Mucosa of descending colon (tissue), 3 donors: ENCODE results near the gene MALT1. TPM values are rescaled to one million over a fixed set of nuclear protein-coding genes. Genes with fewer than 3 reads are reported as not detected.

Experiments
- ATAC-seq: fragments of 200-7000 bp; cut with Tn5 transposase; one replicate; pipeline ENCODE4 v1.9.1; 2020; ENCODE audit warnings: mild to moderate bottlenecking, moderate library complexity
- DNase-seq, 3 donors: peaks; one replicate each; pipeline ENCODE4 v3.0.0-alpha.2; 2020
- H3K36me3 ChIP-seq: fragments of 200-600 bp; one replicate; pipeline ENCODE4 v1.8.0; 2021; ENCODE audit warnings: low read depth, mild to moderate bottlenecking
- H3K4me1 ChIP-seq: fragments of 200-600 bp; one replicate; pipeline ENCODE4 v1.8.0; 2021; ENCODE audit warnings: low read depth, mild to moderate bottlenecking
- H3K4me3 ChIP-seq: fragments of 200-600 bp; one replicate; pipeline ENCODE4 v1.8.0; 2021; ENCODE audit warnings: mild to moderate bottlenecking
- H3K9me3 ChIP-seq: fragments of 200-600 bp; one replicate; pipeline ENCODE4 v1.8.0; 2021; ENCODE audit warnings: mild to moderate bottlenecking
- intact Hi-C, 2 donors: fragments of 100-400 bp; cut with DNase I in 1 of 2; cut with micrococcal nuclease in 1 of 2; formaldehyde crosslinking; loops; one replicate each; pipeline versions ENCODE4 v1.11.0 to v1.11.1; 2022; cut with DNase I, micrococcal nuclease
- total RNA-seq, 3 donors: library from RNA; stranded (reverse); fragmentation: NEBNext Ultra II Directional in 2 of 3; extraction: Animal tissue kit (Norgen Biotek cat#: 25700) in 2 of 3; gene quantifications; one replicate each; pipeline versions ENCODE4 v1.2.1 to v1.2.4, GENCODE V29; 2021 to 2023
- TF ChIP-seq, protein P1 (sequence below): fragments of 200-600 bp; IDR thresholded peaks from one replicate; pipeline ENCODE4 v1.8.0; 2022; ENCODE audit warnings: antibody characterized with exemption, mild to moderate bottlenecking
- donor health status: DM: no; HTN: no; CAD: no; lungs with moderate emphysema.
- donor health status: DM: no; HTN: no; CAD: no.
- donor health status: DM: no; HTN: yes; CAD: no.

Gene MALT1
- total RNA-seq, 3 donors from 2014 or later = 19.5 to 23.4 (median 23.1) TPM

DNA sequence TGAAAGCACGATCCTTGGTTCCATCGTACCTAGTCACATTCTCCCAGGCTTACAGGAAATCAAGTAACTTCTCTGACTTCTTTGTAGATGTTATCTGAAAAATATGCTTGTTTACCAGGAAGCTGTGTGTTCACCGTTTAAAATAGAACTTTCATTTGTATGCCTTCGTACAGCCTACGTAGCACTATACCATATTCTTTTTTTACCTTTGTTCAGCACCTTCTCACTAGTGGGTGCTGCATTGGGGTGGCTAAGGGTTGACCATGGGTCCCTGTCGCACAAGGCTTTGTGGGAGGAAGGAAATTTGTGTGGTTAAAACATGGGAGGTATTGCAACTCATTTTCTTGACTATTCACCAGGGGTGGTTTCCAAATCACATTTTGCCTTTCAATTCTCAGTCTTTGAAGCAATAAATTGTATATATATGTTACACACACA is 16.6 kb downstream of the MALT1 start:
- ATAC-seq (peak; percentile 81), DNase-seq (no peak)
- Histone ChIP-seq H3K4me3 (no peak overlapping the region), H3K4me1 (no peaks in the 10 kb centered on the region), H3K36me3 (no peaks in the 10 kb centered on the region), H3K9me3 (no peaks in the 10 kb centered on the region)
- intact Hi-C loops = no loop called here
- TF ChIP-seq, protein P1, sequence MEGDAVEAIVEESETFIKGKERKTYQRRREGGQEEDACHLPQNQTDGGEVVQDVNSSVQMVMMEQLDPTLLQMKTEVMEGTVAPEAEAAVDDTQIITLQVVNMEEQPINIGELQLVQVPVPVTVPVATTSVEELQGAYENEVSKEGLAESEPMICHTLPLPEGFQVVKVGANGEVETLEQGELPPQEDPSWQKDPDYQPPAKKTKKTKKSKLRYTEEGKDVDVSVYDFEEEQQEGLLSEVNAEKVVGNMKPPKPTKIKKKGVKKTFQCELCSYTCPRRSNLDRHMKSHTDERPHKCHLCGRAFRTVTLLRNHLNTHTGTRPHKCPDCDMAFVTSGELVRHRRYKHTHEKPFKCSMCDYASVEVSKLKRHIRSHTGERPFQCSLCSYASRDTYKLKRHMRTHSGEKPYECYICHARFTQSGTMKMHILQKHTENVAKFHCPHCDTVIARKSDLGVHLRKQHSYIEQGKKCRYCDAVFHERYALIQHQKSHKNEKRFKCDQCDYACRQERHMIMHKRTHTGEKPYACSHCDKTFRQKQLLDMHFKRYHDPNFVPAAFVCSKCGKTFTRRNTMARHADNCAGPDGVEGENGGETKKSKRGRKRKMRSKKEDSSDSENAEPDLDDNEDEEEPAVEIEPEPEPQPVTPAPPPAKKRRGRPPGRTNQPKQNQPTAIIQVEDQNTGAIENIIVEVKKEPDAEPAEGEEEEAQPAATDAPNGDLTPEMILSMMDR = no peak

DNA sequence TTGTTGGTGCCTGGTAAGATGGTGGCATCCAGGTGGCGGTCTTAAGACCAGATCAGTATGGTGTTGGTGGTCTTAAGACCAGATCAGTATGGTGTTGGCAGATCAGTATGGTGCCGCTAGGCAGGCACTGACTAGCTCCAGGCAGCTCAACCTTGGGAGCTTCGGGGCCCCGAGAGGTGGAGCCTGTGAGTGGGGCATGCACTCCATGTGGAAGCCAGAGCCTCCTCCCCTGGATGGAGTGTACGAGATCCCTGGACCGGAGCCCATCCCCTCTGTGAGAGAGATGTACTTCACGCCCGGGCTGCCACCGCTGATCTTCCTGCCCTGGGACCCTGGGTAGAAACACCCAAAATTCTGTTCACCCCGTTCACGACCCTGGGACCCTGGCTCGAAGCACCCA is 19.0 kb downstream of the MALT1 start:
- TF ChIP-seq, protein P1 = no peak
- intact Hi-C loops = no loop called here
- no peak for ATAC-seq
- Histone ChIP-seq H3K36me3 (no peaks in the 10 kb centered on the region), H3K9me3 (no peaks in the 10 kb centered on the region), H3K4me3 (no peak overlapping the region), H3K4me1 (no peaks in the 10 kb centered on the region)
- DNase-seq = no peak

DNA sequence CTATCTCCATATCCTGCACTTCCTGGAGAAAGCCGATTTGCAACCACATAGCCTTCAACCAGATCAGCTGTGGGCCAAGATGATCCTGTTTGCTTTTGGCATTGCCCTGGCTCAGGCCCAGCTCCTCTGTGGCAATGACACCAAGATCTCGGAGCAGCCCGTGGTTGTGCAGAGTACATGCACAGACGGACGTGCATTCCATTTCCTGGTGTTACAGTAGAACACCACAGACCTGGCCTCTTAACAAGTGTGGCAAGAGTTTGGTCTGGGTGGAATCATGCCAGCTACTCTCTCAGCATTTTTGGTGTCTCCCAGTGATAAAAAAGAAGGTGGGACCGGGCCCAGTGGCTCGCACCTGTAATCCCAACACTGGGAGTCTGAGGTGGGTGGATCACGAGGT is 20.0 kb downstream of the MALT1 start:
- intact Hi-C loops = no loop called here
- no peaks in the 10 kb centered on the region for H3K9me3 ChIP-seq
- H3K36me3 ChIP-seq = no peaks in the 10 kb centered on the region
- H3K4me3 ChIP-seq = no peak overlapping the region
- no peak for ATAC-seq
- TF ChIP-seq, protein P1 = no peak
- DNase-seq = no peak
- no peaks in the 10 kb centered on the region for H3K4me1 ChIP-seq

DNA sequence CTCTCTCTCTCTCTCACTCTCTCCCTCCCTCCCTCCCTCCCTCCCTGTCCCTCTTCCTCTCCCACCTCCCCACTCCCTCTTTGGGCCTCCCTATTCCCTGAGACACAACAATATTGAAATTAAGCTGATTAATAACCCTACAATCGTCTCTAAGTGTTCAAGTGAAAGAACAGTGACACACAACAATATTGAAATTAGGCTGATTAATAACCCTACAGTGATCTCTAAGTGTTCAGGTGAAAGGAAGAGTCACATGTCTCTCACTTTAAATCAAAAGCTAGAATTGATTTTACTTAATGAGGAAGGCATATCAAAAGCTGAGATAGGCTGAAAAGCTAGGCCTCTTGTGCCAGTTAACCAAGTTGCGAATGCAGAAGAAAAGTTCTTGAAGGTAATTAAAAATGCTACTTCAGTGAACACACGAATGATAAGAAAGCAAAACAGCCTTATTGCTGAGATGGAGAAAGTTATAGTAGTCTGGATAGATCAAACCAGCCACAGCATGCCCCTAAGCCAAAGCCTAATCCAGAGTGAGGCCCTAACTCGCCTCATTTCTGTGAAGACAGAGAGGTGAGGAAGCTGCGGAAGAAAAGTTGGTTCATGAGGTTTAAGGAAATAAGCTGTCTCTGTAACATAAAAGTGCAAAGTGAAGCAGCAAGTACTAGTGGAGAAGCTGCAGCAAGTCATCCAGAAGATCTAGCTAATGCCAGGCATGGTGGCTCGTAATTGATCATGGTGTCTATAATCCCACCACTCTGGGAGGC is 21.3 kb downstream of the MALT1 start:
- no peak for DNase-seq
- TF ChIP-seq, protein P1 = no peak
- no peaks in the 10 kb centered on the region for H3K9me3 ChIP-seq
- no peak for ATAC-seq
- no peaks in the 10 kb centered on the region for H3K4me1 ChIP-seq
- H3K4me3 ChIP-seq = no peak overlapping the region
- intact Hi-C loops = no loop called here
- no peaks in the 10 kb centered on the region for H3K36me3 ChIP-seq

DNA sequence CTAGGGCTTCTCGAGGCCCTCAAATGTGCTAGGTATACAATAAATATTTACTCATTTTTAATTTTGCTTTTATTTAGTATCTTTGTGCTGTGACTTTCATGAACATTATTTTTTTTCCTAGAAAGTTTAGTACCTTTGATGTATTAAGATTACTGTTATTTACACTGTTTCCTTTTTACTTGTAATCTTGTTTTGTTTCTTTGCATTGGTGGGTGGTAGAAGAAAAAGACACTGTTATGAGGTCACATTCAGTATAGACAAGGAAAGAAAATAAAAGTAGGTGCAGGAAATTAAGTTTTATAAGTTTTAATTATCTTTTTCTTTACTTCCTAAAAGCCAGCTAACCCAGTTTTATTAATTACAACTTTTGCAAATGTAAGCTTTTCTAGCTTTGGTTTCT is 23.0 kb downstream of the MALT1 start:
- ATAC-seq (no peak), DNase-seq (no peak)
- H3K36me3 ChIP-seq = no peaks in the 10 kb centered on the region
- no peaks in the 10 kb centered on the region for H3K4me1 ChIP-seq
- H3K9me3 ChIP-seq = no peaks in the 10 kb centered on the region
- intact Hi-C loops = no loop called here
- TF ChIP-seq, protein P1 = no peak
- no peak overlapping the region for H3K4me3 ChIP-seq
